ENCODE measurements around the gene SLC7A9.
"Not testable (repeated sequence)": the region's sequence is repeated elsewhere in the genome, so short reads cannot be mapped to it uniquely, and the experiment has no call there.

SLC7A9 gene

DNA sequence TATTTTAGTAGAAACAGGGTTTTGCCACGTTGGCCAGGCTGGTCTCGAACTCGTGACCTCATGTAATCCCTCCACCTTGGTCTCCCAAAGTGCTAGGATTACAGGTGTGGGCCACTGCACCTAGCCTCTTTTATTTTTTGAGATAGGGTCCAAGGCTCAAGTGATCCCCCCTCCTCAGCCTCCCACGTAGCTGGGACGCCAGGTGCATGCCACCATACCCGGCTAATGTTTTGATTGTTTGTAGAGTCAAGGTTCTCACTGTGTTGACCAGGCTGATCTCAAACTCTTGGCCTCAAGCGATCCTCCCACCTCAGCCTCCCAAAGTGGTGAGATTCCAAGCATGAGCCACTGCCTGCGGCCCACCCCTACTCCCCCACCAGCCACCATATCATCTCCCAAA, 6.3 kb downstream of the SLC7A9 start:
- no peak for DNase-seq

DNA sequence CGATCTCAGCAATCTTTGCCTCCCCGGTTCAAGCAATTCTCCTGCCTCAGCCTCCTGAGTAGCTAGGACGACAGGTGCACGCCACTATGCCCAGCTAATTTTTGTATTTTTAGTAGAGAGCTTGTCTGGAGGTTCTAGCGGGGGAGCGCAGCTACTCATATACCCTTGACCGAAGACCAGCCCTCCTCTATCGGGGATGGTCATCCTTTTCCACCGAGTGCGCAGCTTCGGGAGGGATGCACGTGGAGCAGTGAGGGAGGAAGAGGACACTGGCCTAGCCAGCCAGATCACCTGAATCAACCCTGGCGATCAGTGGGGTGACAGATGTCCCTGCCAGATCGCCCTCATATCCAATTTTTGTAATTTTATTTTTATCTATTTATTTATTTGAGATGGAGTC, 6.8 kb downstream of the SLC7A9 start:
- no peak for DNase-seq

DNA sequence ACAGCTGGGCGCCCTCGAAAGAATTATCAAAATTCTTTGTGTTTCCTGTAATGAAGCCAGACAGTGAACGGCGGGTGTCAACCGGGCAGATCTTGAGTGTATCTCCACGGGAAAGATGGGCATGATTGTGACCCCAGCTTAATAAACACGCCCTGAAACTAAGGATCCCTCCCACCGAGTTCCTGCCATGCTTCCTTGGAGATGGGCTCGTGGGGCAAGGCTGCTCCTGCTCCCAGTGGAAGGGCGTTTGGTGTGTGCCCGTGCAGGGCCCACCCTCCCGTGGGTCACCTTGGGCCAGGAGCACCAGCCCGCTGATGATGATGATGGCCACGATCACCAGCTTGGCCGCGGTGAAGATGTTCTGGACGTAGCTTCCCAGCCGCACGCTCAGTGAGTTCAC, 7.4 kb downstream of the SLC7A9 start:
- no peak for DNase-seq

DNA sequence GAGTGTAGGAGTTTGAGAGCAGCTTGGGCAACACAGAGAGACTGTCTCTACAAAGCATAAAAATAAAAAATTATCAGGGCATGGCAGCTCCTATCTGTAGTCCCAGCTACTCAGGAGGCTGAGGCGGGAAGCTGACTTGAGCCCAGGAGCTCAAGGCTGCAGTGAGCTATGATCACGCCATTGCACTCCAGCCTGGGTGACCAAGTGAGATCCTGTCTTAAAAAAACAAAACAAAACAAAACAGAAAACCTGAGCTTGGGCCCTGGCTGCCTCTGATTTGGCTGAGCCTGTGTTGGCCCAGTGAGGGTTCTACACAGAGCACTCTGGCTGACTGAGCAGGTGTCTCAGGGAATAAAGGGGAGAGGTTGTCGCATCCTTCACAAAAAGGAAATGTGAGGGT, 8.0 kb downstream of the SLC7A9 start:
- DNase-seq = no peak

DNA sequence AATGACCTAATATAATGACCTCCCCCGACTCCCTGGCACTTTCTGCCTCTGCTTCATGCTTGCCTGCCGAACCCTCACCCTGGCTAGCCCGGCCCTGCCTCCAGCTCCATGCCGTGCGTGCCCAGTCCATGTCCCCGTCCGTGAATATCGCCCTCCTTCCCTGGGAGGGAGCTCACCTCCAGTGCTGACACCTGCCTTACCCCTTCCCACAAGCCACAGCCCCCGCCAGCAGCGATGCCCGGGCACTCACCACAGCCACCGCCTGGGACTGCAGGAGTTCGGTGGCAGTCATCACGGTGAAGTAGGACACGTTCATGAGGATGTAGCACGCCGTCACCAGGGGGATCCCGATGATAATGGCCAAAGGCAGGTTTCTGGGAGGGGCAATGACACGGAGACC, 10.0 kb downstream of the SLC7A9 start:
- DNase-seq = no peak

DNA sequence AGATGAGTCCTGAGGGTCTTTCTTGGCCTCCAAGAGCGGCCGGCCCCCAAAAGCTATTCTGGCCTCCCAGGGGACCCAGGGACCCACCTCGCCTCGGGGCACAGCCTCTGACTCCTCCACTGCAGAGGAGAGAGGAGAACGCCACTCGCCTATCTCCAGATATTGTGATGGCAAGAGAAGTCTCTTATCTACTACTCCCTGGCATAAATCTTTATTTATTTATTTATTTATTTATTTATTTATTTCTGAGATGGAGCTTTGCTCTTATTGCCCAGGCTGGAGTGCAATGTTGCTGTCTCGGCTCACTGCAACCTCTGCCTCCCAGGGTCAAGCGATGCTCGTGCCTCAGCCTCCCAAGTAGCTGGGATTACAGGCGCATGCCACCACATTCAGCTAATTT, 11.0 kb downstream of the SLC7A9 start:
- no peak for DNase-seq

DNA sequence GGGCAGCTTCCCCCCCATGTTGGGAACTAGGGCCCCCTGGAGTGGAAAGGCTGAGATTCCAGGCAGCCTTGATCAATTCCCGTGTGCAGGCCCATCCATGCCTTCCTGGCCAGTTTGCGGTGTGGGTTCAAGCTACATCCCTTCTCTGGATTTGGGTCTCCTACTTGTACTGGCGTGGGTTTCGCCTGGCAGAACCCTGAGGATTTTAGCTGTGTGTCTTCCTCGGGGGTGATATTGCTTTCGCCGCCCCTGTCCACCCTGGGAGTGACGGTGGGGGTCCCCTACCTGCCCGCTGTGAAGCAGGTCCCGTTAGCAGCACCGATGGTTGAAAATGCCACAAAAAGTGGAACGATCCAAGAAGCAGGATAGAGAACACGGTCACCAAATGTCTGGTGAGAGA, 11.4 kb downstream of the SLC7A9 start:
- DNase-seq = no peak

DNA sequence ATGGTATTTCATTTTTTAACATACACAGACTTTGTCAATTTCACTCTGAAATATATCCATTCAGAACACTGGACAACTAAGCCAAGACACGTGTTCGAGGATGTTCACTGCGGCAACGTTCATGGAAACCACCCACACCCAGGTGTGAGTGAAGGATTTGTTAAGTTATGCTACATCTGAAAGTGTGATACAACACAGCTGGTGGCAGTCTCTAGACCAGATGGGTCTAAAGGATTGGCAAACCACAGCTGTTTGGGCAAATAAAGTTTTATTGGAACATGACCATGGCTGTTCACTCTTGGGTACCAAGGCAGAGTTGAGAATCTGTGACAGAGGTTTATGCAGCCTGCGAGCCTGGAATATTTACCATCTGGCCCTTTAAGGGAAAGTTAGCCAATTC, 12.0 kb downstream of the SLC7A9 start:
- no peak for DNase-seq

DNA sequence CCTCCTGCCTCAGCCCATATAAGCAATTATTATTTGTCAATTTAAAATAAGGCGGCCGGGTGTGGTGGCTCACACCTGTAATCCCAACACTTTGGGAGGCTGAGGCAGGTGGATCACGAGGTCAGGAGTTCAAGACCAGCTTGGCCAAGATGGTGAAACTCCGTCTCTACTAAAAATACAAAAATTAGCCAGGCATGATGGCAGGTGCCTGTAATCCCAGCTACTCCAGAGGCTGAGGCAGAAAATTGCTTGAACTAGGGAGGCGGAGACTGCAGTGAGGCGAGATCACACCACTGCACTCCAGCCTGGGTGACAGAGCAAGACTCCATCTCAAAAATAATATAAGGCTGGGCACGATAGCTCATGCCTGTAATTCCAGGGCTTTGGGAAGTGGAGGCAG, 12.7 kb downstream of the SLC7A9 start:
- DNase-seq = not testable (repeated sequence)

DNA sequence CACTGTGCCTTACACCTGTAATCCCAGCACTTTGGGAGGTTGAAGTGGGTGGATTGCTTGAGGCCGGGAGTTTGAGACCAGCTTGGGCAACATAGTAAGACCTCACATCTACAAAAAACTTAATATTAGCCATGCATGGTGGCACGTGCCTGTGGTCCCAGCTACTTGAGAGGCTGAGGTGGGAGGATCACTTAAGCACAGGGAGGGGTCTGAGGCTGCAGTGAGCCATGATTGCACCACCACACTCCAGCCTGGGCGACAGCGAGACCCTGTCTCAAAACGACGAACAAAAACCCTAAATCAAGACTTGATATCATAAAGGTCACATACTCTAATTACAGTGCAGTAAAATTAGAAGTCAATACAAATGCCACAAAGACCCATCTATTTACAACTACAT, 17.4 kb downstream of the SLC7A9 start:
- no peak for DNase-seq

DNA sequence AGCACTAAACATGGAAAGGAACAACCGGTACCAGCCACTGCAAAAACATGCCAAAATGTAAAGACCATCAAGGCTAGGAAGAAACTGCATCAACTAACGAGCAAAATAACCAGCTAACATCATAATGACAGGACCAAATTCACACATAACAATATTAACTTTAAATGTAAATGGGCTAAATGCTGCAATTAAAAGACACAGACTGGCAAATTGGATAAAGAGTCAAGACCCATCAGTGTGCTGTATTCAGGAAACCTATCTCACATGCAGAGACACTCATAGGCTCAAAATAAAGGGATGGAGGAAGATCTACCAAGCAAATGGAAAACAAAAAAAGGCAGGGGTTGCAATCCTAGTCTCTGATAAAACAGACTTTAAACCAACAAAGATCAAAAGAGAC, 21.5 kb downstream of the SLC7A9 start:
- DNase-seq = not testable (repeated sequence)

DNA sequence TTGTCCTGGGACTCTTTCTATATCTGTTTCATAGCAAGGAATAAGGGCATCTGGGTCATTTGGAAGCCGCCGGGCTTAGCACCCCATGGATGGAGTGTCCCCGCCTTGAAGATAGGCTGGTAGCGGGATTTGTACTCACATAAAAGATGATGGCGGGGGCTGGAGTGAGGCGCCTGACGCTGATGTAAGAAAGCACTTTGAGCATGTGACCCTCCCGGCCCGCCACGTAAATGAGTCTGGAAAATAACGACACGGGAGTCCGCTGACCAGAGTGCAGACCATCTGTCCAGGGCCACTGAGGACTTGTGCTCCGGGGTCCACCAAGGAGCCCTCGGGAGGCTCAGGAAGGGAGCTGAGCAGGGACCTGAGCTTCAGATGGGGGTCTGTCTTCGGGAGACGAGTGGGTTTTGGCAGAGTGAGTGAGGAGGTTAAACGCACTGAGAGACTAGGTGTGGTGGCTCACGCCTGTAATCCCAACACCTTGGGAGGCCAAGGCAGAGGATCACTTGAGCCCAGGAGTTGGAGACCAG, 25.8 kb downstream of the SLC7A9 start:
- DNase-seq = no peak

DNA sequence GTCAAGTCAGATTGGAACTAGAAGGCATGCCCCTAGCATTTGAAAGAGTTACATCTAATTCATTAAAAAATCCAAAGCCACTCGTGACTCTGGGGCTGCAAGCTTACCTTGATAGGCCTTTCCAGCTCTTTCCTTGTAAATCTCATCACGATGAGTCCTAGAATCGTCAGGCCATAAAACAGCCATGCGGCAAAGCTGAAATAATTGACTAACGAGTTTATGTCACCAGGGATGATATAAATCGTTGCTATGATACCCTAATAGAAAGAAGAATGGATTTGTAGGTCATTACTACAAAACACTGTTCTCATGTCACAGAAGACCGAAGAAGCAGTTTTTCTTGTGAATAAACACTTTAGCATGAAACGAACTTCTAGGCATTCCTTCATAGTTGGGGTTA, 27.5 kb downstream of the SLC7A9 start:
- no peak for DNase-seq

DNA sequence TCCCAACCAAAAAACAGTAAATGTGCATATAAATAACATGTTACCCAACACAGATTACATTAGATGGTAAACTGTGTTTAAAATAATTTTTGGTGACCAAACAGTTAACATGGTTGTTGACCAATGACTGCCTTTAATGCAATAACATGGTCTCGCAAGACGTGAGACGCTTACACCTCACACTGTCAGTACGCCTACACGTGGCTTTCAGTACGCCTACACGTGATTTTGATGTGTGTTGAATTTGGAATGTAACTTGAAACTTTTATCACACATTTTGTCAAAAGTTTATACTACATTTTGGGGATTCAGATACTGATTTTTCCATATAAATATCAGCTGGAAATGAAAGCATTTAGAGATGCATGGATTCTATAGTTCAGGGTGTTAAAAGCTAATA, 32.0 kb downstream of the SLC7A9 start:
- no peak for DNase-seq

DNA sequence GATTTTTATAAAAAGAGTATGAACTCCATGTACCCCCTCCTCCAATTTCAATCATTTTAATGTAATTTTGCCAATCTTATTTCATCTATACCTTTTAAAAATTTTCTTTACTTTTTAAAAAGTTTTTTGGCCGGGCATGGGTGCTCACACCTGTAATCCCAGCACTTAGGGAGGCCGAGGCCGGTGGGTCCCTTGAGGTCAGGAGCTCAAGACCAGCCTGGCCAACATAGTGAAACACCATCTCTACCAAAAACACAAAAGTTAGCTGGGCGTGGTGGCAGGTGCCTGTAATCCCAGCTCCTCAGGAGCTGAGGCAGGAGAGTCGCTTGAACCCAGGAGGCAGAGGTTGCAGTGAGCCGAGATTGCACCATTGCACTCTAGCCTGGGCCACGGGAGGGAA, 36.2 kb downstream of the SLC7A9 start:
- not testable (repeated sequence) for DNase-seq

DNA sequence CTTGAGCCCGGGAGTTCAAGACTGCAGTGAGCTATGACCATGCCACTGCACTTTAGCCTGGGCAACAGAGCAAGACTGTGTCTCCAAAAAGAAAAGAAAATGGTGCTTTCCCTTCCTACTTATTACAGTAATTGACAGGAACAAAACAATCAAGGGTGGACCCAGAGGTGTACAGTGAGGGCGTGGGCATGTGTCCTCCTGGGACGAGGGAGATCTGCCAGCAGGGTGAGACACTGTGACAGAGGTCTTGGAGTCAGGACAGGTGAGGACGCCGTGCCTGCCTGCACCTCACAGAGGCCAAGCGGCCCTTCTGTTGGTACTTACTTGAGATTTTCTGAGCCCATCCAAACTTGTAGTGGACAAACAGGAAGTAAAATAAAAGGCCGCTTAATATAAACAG, 36.7 kb downstream of the SLC7A9 start:
- not testable (repeated sequence) for DNase-seq

DNA sequence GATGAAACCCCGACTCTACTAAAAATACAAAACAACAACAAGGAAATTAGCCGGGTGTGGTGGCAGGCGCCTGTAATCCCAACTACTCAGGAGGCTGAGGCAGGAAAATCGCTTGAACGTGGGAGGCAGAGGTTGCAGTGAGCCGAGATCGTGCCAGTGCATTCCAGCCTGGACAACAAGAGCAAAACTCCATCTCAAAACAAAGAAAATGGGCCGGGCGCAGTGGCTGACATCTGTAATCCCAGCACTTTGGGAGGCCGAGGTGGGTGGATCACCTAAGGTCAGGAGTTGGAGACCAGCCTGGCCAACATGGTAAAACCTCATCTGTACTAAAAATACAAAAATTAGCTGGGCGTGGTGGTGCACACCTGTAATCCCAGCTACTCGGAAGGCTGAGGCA, 37.5 kb downstream of the SLC7A9 start:
- not testable (repeated sequence) for DNase-seq

DNA sequence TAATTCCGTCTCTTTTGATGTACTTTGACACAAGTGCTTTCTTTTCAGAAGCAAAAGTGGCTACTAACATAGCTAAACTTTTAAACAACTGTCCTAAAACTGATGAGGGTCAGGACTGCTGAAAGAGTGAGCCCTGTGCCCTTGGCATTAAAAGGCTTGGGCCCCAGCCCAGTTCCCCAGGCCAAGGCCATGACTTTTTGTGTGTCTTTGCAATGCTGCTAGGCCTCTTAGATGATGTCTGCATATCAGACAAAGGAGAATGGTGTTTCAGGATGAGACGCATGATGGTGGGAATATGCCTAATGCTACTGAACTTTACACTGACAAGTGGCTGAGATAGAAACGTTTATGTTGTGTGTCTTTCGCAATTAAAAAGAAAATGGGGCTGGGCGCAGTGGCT, 38.0 kb downstream of the SLC7A9 start:
- no peak for DNase-seq

DNA sequence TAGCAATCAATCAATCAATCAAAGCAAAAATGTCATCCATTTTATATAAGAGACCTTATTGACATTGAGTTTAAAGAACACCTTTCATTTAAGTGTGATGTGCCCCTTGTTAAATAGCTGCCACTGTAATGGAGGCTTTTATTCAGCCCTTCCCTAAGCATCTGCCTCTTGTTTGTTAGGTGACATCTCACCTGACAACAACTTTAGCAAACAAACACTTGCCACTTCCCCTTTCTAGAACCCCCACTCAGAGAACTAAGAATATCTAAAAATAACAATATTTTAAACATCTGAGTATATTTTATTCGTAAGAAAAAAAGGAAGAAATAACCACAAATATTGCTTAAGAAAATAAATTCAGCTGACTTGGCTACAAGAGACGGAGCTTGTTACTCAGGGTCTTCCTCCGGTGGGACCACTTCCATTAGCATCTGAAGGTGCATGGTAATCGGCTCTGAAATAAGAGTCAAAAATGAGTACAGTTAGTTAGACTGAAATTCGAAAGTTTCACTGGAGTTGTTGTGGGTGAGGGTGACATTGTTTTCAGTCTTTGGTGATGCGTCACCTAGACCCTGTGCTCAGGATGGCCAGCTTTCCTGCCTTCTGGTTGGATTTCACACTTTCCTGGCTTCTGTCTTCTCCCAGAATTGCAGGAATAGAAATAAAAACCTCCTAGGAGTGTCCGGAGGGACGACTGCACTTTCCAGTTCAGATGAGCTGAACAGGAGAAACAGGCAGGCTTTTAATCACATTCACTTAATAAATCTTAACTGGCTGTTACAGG, 39.1 kb downstream of the SLC7A9 start:
- no peak for DNase-seq

DNA sequence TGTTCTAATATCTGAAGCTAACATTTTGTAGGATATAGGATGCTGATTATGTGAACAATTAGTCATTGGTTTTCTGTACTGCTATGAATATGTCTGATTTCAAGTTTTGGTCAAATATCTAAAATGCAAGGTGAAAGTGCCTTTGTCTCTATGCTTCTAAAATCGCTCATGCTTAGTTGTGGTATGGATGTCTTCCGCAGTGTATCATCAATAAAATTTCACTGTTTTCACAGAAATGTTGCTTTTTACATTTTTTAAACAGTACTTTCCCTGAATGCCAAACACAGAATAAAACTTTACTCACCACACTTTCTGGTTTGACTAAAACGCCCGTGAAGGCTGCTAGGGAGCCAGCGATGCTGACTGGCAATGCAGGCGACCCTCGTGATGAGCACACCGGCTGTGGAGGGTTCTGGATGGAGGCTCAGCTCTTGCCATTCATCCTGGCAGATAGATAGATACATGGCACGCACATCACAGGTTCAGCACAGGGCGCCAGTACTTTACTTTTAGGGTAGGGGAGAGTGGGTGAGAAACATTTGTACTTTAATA, 40.1 kb downstream of the SLC7A9 start:
- no peak for DNase-seq

DNA sequence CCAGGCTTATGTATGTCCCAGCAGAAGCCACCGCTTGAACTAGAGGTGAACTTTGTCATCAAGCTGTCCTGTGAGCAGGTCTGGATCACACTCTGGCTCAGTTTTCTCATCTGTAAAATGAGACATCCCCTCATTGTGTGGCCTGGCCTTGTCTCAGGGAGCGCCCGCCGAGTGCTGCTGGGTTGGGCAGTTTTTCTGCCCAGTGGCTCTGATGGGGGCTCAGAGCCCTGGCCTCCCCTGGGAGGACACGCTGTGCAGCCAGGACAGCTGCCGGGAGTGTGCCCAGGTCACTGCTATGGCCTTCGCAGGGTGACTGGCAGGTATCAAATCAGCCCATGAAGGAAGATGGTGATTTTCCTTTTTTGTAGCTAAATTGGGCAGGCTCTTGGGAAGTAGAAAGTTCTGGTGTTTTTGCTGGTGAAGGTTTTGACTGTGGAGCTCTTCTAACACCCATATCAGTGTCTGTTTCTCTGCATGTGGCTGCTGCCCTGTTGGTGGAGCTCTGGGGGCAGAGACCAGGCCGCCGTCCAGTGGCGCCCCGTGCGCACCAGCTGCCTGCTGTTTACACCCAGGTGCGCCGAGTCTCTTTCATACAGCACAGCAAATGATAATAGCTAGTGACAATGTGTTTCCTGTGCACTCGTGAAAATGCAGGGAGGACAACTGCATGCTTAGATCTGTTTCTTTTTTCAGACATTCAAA, 40.8 kb downstream of the SLC7A9 start:
- no peak for DNase-seq

DNA sequence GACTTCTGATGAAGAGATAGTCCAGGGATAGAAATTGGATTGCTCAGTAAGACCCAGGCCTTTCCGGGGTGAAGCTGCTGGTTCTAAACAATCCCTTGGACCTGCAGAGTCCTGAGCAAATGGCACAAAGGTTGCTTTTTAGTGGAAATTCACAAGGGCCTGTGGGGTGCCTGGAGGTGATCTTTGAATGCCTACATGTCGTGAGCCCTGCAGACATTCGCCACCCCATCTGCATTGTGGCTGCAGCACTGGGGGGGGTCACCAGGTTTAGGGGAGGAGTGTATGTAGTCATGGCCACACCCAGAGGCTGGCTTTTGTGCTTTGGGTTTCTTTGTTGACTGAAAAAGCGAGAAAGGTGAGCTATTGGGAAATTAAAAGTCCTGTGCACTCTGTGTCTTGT, 41.4 kb downstream of the SLC7A9 start:
- DNase-seq = no peak

DNA sequence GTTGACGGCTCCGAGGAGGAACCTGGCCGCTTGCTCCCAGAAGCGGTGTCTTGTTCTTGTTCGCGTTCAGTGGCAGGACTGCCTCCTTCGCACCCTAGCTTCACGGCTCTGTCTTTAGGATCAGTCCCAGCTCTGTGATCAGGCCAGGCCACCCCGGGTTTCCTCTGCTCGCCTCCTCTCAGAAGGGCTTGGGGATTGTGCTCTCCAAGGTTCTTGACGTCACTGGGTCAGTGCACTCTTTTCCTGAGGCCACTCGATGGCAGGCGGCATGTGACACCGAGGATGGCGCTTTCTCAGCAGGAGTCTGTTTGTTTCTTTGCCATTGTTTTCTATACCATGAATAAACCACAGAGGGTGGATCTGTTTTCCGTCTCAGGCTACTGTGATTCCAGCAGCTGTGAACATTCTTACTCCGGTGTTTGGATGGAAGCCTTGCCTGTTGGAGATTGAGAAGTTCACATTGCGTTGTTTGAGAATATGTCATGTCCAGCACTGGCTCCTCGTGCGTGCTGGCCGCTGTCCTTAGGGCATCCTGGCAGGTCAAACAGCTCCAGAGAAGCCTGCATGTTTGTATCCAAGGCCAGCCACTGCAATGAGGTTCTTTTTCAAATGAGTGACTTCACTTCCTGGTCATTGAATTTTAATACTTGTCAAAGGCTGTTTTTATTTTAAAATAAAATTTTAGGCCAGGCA, 44.5 kb downstream of the SLC7A9 start:
- no peak for DNase-seq
